GM18498 (cell line): ENCODE measurements around the gene CDH4.

ENCODE experiments used
- ATAC-seq: cut with Tn5 transposase; IDR thresholded peaks from one replicate; pipeline ENCODE4 v1.9.1; 2021; ENCODE audit warnings: mild to moderate bottlenecking, moderate library complexity; ENCODE audit not compliant: unreplicated experiment

The CDH4 gene

GRCh38 chr20:61588411-61589385, 336.6 kb downstream of the CDH4 start:
- ATAC-seq = no peak

DNA sequence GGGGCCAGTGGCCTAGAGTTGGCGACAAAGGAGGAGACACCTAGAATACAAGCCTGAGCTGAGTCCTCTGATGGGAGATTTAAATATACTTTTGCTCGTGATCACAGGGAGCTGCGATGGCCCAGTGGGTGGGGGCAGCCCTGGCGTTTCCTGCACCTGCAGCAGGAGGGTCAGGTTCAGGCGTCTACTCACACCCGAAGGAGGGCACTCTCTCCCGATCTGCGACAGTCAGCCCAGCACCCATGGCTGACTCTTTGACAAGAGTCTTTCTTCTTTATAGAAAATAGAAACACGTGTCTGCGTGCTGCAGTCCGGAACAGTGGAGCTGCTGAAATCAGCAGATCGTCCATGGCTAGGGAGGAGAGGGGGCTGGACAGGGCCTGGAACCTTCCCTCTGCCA, 338.2 kb downstream of the CDH4 start:
- no peak for ATAC-seq

DNA sequence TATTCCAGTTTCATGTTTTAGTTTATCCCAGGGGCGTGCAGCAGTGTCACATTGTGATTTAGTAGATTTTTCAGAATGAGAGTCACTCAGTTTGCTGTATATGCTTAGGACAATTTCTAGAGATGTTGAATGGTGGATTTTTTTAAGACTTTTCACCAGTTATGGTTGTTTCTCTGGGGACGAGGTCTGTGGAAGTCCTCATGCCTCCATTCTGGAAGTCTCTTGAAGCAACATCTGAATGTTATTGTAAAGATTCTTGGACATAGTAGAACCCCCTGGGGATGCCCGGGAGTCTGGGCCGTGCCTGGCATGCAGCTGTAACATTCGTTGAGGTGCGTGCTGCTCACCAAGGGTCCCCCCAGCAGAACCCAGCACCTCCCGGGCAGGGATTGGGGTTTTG, 341.5 kb downstream of the CDH4 start:
- no peak for ATAC-seq

DNA sequence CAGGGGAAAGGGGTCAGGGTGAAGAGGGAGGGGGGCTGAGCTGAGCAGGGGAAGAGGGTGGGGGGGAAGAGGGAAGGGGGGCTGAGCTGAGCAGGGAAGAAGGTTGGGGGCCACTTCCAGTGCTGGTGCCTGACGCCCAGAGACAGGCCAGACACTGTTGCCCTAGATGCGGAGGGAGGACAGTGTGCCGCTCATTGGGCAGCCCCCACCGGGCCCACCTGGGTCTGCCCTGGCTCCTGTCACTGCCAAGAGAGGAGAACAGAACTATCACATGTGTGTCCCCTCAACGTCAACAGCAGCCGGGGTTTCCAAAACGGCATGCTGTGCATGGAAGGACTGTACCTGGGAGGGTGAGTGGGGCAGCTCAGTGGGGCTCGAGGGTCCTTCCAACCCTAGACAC, 342.1 kb downstream of the CDH4 start:
- ATAC-seq = no peak

GRCh38 chr20:61595216-61595615, 343.2 kb downstream of the CDH4 start:
- no peak for ATAC-seq

DNA sequence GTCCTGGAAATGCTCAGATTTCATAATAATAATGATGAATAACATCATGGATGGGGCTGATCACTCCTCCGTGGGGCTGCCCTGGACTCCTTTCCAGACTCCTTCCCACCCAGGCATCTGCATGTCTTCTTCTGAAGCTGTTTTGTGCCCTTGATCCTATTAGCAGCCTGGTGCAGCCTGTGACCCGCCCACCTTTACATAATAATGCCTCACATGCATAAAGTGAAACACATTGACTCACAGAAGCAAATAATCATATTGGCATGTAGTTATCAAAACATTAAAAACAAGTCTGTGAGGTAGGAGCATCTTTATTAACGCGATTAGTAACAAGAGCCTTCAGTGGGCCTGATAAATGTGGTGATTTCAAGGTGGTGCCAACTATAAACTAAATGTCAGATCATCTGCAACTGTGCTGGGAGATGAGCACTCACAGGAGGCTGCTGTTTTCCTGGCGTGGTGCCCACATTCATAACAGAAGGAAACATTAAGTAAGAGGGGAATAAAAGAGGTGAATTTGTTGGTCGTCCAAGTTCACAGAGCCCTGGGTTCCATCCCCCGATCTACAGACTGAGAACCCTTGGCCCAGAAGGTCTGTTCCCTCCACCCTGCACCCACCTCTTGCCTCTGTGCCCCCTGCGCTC, 344.7 kb downstream of the CDH4 start:
- ATAC-seq = no peak

DNA sequence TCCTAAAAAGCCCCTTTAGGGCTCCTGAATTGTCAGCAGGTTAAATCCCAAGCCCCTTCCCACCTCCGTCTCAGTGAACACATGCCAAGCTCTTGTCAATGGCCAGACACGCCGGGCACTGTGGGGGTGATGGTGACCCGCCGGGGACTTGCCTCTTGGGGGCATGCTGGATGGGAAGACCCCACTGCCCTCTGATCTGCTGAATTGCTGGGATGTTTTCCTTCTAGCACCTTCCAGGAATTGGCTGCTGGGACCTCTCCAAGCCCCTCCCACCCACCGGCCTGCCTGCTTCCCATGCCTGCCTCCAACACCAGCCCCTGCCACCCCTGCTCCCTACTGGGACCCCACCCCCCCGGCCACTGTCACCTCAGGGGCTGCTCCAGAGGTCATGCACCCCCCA, 345.9 kb downstream of the CDH4 start:
- ATAC-seq = no peak

DNA sequence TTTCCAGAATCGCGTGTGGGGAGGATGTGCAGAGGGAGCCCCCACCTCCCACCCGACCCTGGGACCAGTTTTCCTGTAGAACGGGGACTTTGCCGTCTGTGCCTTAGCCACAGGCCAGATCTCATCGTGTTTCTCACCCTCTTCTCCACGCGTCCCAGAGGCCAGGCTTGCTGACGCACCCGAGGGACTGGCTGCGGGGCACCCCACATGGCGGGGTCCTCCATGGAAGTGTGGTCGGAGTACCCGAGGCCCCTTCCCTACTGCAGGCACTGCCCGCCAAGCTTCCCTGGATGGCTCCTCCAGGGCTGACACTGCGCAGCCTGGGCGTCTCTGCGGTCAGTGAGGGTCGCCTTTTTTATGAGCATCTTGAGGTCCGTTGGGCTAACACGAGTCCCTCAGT, 346.5 kb downstream of the CDH4 start:
- ATAC-seq = no peak

DNA sequence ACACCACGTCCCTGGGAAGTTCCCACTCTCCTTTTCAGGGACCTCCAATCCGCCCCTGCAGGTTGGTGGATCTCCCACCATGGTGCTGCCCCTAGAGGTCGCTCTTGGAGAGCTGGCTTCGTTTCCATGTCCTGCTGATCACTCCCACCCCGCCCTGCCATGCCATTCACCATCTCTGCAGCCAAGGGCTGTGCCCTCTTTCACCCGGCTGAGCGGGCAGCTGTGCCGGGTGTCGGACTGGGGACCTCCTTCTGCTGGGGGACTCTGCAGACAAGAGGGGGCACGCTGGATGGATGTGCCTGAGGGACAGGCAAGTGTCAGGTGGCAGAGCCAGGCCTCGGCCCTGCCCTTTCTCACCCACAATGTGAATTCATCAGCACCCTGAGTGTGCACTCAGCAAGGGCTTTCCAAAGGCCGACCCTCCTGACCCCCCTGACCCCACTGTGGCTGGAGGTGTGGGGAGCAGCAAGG, 347.0 kb downstream of the CDH4 start:
- ATAC-seq = no peak

DNA sequence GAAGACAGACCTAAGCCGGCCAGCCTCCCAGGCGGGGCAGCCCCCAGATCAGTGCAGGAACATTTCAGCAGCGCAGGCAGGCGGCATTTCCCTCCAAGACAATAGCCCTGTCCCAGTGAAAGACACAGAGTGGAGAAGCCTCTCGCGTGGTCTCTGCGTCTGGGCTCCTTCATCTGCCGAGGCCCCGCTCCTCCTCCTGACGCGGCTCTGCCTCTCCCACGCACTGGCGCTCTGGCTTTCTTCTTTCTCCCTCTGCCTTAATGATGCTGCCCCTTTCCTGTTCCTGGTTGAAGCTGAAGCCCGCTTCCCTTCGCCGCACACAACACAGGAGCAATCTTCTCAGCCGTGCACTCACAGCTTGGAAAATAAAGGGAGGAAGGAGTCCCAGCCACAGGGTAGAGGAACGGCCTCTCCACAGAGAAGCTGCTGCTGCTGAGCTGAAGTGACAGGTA, 347.5 kb downstream of the CDH4 start:
- no peak for ATAC-seq

DNA sequence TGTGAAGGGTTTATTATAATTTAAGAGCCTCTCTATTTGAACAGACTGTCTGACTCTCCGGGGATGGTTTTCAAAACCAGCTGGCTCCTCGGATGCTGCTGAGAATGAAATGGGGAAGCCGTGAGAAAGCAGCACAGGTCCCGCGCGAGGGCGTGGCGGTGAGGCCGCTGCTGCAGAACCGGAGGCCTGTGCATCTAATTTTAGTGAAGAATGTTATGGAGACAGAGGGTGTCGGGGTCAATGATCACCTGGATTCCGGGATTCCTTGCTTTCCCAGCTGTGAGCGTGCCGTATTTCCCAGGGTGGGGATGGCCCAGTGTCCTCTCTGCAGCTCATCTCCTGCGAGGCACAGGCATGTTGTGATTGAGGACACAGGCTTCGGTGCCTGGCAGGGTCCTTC, 348.0 kb downstream of the CDH4 start:
- no peak for ATAC-seq

DNA sequence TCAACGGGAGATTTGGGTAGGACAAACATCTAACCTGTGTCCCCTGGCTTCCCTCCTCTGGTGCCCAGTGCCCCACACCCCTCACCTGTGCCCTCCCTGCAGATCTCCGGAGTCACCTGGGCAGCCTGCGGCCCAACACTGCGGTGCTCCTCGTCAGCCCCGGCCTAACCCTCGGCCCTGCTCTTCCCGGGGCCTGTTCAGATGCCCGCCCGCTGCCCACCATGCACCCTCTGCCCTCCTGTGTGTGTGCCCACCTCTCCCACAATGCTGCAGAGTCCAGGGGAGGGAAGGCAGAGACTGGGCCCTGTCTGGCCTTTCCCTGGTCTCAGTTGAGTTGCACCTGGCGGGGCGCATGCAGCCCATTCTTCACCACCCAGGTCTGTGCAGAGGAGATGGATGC, 349.3 kb downstream of the CDH4 start:
- no peak for ATAC-seq

DNA sequence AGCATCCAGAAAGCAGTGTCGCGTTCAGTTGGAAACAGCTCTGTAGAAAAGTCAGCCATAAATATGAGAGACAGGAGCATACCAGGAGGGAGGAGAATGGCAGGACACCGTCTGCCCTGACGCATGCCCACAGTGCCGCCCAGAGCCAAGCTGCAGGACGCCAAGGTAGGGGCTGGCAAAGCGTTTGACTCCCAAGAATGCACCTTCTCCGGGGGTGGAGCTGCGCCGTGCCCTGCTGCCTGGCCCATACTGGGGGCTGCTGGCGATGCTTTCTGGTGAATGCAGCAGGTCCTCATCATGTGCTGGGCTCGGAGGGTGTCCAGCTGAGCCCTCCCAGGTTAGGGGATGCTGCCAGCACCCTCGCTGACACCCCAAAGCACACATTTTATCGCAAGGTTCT, 349.8 kb downstream of the CDH4 start:
- ATAC-seq = no peak

DNA sequence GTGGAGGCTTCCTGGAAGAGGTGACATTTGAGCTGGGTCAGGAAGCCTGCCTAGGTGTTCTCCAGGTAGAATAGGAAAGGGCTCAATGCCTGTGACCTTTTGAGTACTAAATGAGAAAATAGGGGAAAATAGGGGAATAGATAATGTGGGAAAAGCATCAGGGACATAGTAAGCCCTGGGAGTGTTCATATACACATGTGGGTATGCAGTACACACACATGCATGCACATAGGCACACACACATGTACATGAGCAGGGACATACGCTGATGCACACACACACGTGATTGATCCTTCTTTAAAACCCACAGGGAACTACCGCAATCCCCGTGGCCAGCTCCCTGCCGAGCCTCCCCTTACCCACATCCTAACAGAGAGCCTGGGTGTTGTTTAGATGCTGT, 351.7 kb downstream of the CDH4 start:
- no peak for ATAC-seq

DNA sequence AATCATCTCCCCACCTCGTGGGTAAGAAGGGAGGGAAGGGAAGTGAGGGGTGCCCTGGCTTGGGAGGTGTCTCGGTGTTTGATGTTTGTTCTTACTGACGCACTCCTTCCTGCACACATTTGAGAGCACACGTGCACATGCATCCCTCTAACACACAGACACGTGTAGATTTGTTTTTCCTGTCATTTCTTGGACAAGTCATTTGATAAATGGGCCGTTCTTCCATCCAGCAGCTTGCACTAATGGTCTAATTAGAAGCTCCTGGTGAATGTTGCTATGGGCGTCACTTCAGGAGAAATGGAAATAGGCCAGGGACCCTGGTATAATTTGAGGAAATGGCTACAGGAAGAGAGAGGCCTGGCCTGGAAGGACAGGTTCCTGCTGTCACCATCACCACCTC, 352.5 kb downstream of the CDH4 start:
- ATAC-seq = no peak

- ATAC-seq = no peak
These were observed 353.2 kb downstream of the CDH4 start for GRCh38 chr20:61605283-61605682.

DNA sequence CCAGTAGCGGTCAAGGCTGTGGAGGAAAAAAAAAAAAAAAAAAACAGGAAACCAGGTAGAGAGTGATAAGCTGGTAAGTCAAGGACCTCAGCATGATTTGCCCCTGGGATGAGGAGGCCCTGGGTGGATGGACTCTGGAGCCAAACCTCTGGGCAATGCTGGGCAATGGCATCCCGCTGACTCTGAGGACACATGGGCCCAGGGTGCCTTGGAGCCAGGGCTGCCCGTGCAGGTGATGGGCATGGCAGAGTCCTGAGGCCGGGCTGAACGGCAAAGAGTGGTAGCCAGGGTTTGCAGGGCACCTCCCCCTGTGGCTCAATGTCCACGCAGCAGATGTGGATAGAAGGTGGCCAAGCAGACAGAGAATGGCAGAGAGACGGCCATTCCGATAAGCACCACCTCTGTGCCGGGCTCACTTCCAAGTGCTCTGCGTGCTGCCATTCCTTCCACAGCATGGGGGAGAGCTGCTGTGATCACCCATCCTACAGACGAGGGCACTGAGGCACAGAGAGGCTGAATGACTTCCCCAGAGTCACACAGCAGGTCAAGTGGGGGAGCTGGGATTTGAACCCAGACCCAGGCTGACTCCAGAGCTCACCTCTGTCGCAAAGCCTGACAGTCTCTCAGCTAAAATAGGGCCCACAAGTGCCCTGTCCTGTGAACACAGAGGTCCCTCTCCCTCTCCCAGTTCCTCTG, 353.9 kb downstream of the CDH4 start:
- no peak for ATAC-seq

- no peak for ATAC-seq
These were observed 356.4 kb downstream of the CDH4 start for GRCh38 chr20:61608275-61609085.

GRCh38 chr20:61609461-61609860, 357.4 kb downstream of the CDH4 start:
- ATAC-seq = no peak

GRCh38 chr20:61611401-61612180, 359.5 kb downstream of the CDH4 start:
- ATAC-seq = no peak
